ENCODE results near the gene SLC17A1. TPM values are rescaled to one million over a fixed set of nuclear protein-coding genes. Genes with fewer than 3 reads are reported as not detected.

Gene SLC17A1
- total and polyA plus RNA-seq, 2 of the 4 experiments (the other 2 are of a cell fraction), result not detected

GRCh38 chr6:25794784-25795183 is 37.1 kb downstream of the SLC17A1 start:
- no peak overlapping the region for H3K56ac ChIP-seq (ENCODE audit: extremely low read depth, insufficient read depth, low read length)
- H4K8ac ChIP-seq (ENCODE audit: low read depth in 2 of 2, low read length in 2 of 2), result no peak overlapping the region
- intact Hi-C loops (cut with micrococcal nuclease), result no loop called here
- no peak overlapping the region for H2AFZ ChIP-seq (replicated peaks; ENCODE audit: low read length, poor library complexity)
- H3K9me3 ChIP-seq (ENCODE audit: control insufficient read depth, insufficient read depth, low read length), result no peaks in the 10 kb centered on the region
- no peaks in the 10 kb centered on the region for H3K36me3 ChIP-seq (ENCODE audit: control insufficient read depth, insufficient read depth, low read length)
- CTCF ChIA-PET, result no interaction called here
- H3K4me1 ChIP-seq (ENCODE audit: control insufficient read depth, insufficient read depth, low read length), result no peaks in the 10 kb centered on the region
- no peaks in the 10 kb centered on the region for H3K9me1 ChIP-seq (ENCODE audit: insufficient read depth, low read length)
- in situ Hi-C loops (cut with MboI; ENCODE audit: low sequenced_read_pairs), result no loop called here
- H3K4ac ChIP-seq (ENCODE audit: low read depth, low read length), result no peak overlapping the region
- H3K23ac ChIP-seq (ENCODE audit: low read depth, low read length), result no peak overlapping the region
- H2BK120ac ChIP-seq (ENCODE audit: low read depth, low read length), result no peak overlapping the region
- H2AK5ac ChIP-seq (ENCODE audit: low read depth, low read length), result no peak overlapping the region
- no TSS peak for BruUV-seq (replicated peaks)
- no peak overlapping the region for H3K4me2 ChIP-seq (ENCODE audit: low read depth, low read length)
- H3K79me1 ChIP-seq (ENCODE audit: low read depth in 1 of 2, low read length in 2 of 2), result no peaks in the 10 kb centered on the region
- dilution Hi-C loops (cut with HindIII; ENCODE audit: low sequenced_read_pairs, unreplicated experiment), result no loop called here
- H4K91ac ChIP-seq (ENCODE audit: insufficient read depth, low read depth, low read length), result no peak overlapping the region
- no peaks in the 10 kb centered on the region for H4K20me1 ChIP-seq (ENCODE audit: insufficient read depth, low read length)
- ATAC-seq (ENCODE audit: low read depth), result no peak
- H2AK9ac ChIP-seq (replicated peaks; ENCODE audit: low read depth, low read length, poor library complexity), result no peak overlapping the region
- no peak overlapping the region for H2BK15ac ChIP-seq (ENCODE audit: low read depth, low read length)
- no peak overlapping the region for H3K14ac ChIP-seq (replicated peaks; ENCODE audit: low read depth, low read length)
- H3K27me3 ChIP-seq (ENCODE audit: control insufficient read depth, insufficient read depth, low read length), result no peaks in the 10 kb centered on the region
- no peak overlapping the region for H3K4me3 ChIP-seq (ENCODE audit: insufficient read depth, low read depth, low read length)
- DNase-seq, result no peak
- H2BK5ac ChIP-seq (ENCODE audit: low read depth, low read length, poor library complexity, severe bottlenecking), result no peak overlapping the region
- H2BK20ac ChIP-seq (ENCODE audit: low read depth, low read length), result no peak overlapping the region
- no peak overlapping the region for H3K27ac ChIP-seq (ENCODE audit: insufficient read depth, low read length)
- H3K18ac ChIP-seq (ENCODE audit: low read depth, low read length), result no peak overlapping the region
- POLR2A ChIA-PET (ENCODE audit: unreplicated experiment), result no interaction called here
- TF ChIP-seq CTCF (conservative IDR thresholded peaks at IDR 0.05; ENCODE audit: low read depth, low read length) (no peak), MAFK (IDR thresholded peaks at IDR 0.05; ENCODE audit: low read depth, low read length) (0 out of 2 replicates have a peak, but pooled peaks have one; percentile 19)
- no CpG with 5 or more reads among the region's 2 CpGs for WGBS, 2 experiments (ENCODE audit: extremely low coverage in 2 of 2, insufficient read length in 1 of 2)
- no peak overlapping the region for H3K9ac ChIP-seq (ENCODE audit: low read depth, low read length)
- H4K5ac ChIP-seq (ENCODE audit: low read depth, low read length), result no peak overlapping the region
